ENCODE results near the gene PCDHGC3. TPM values are rescaled to one million over a fixed set of nuclear protein-coding genes. Genes with fewer than 3 reads are reported as not detected.

PCDHGC3 gene
- total and polyA plus RNA-seq, 2 of the 8 experiments (the other 6 are each of a cell fraction or from before 2014, with no cell fraction given), result 4.7 to 18.6 TPM

- TF ChIP-seq, protein P1, sequence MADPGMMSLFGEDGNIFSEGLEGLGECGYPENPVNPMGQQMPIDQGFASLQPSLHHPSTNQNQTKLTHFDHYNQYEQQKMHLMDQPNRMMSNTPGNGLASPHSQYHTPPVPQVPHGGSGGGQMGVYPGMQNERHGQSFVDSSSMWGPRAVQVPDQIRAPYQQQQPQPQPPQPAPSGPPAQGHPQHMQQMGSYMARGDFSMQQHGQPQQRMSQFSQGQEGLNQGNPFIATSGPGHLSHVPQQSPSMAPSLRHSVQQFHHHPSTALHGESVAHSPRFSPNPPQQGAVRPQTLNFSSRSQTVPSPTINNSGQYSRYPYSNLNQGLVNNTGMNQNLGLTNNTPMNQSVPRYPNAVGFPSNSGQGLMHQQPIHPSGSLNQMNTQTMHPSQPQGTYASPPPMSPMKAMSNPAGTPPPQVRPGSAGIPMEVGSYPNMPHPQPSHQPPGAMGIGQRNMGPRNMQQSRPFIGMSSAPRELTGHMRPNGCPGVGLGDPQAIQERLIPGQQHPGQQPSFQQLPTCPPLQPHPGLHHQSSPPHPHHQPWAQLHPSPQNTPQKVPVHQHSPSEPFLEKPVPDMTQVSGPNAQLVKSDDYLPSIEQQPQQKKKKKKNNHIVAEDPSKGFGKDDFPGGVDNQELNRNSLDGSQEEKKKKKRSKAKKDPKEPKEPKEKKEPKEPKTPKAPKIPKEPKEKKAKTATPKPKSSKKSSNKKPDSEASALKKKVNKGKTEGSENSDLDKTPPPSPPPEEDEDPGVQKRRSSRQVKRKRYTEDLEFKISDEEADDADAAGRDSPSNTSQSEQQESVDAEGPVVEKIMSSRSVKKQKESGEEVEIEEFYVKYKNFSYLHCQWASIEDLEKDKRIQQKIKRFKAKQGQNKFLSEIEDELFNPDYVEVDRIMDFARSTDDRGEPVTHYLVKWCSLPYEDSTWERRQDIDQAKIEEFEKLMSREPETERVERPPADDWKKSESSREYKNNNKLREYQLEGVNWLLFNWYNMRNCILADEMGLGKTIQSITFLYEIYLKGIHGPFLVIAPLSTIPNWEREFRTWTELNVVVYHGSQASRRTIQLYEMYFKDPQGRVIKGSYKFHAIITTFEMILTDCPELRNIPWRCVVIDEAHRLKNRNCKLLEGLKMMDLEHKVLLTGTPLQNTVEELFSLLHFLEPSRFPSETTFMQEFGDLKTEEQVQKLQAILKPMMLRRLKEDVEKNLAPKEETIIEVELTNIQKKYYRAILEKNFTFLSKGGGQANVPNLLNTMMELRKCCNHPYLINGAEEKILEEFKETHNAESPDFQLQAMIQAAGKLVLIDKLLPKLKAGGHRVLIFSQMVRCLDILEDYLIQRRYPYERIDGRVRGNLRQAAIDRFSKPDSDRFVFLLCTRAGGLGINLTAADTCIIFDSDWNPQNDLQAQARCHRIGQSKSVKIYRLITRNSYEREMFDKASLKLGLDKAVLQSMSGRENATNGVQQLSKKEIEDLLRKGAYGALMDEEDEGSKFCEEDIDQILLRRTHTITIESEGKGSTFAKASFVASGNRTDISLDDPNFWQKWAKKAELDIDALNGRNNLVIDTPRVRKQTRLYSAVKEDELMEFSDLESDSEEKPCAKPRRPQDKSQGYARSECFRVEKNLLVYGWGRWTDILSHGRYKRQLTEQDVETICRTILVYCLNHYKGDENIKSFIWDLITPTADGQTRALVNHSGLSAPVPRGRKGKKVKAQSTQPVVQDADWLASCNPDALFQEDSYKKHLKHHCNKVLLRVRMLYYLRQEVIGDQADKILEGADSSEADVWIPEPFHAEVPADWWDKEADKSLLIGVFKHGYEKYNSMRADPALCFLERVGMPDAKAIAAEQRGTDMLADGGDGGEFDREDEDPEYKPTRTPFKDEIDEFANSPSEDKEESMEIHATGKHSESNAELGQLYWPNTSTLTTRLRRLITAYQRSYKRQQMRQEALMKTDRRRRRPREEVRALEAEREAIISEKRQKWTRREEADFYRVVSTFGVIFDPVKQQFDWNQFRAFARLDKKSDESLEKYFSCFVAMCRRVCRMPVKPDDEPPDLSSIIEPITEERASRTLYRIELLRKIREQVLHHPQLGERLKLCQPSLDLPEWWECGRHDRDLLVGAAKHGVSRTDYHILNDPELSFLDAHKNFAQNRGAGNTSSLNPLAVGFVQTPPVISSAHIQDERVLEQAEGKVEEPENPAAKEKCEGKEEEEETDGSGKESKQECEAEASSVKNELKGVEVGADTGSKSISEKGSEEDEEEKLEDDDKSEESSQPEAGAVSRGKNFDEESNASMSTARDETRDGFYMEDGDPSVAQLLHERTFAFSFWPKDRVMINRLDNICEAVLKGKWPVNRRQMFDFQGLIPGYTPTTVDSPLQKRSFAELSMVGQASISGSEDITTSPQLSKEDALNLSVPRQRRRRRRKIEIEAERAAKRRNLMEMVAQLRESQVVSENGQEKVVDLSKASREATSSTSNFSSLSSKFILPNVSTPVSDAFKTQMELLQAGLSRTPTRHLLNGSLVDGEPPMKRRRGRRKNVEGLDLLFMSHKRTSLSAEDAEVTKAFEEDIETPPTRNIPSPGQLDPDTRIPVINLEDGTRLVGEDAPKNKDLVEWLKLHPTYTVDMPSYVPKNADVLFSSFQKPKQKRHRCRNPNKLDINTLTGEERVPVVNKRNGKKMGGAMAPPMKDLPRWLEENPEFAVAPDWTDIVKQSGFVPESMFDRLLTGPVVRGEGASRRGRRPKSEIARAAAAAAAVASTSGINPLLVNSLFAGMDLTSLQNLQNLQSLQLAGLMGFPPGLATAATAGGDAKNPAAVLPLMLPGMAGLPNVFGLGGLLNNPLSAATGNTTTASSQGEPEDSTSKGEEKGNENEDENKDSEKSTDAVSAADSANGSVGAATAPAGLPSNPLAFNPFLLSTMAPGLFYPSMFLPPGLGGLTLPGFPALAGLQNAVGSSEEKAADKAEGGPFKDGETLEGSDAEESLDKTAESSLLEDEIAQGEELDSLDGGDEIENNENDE (IDR thresholded peaks at IDR 0.05; ENCODE audit: insufficient replicate concordance, low read length), result no peak
- TF ChIP-seq SIRT6 (IDR thresholded peaks at IDR 0.05; ENCODE audit: low read length), result no peak
- no peak for TF ChIP-seq RNF2 (IDR thresholded peaks at IDR 0.05; ENCODE audit: borderline replicate concordance, low read depth, low read length, missing control alignments, poor library complexity, severe bottlenecking)
Observed at GRCh38 chr5:141496038-141496437, 20.3 kb downstream of the PCDHGC3 start (continued).
